HG02885 (cell line): ENCODE data around the gene TOX3.

Experiments
- ATAC-seq: cut with Tn5 transposase; IDR thresholded peaks from one replicate; pipeline ENCODE4 v1.9.1; 2021; ENCODE audit warnings: mild to moderate bottlenecking; ENCODE audit not compliant: unreplicated experiment, poor library complexity

TOX3 gene

DNA sequence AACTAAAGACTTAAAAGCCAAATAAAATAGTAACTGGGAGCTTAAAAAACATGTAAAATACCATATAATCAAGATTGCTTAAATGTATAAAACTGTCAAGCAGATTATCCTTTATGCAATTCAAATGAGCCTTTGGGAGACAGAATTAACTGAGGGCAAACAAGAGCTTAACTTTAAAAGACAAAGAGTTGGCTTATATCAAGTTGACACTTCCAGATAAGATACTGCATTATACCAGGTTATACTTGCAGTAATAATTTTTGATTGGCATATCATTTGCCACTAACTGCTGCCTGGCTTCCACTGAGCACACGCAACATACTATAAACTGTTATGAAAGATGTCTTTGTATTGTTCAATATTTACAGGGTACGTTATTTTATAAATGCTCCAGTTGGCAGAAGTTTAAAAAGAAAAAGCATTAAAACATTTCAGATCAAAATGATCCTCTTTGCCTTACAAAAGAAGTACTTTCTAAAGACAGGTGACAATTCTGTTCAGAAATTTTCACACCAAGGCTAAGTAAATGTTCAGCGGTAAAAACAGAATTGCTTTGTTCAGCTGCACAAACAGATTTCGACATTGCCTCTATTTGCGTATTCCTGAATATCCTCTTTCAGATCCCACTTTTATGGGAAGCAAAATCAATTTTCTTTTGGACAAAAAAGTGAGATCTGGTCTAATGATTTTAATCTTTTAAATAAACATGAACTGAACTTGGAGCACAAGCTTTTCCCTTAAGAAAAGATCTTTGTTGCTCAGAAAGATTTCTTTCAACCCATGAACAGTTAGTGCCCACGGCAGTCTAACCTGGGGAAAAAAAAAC is 50.7 kb downstream of the TOX3 start:
- ATAC-seq: no peak

DNA sequence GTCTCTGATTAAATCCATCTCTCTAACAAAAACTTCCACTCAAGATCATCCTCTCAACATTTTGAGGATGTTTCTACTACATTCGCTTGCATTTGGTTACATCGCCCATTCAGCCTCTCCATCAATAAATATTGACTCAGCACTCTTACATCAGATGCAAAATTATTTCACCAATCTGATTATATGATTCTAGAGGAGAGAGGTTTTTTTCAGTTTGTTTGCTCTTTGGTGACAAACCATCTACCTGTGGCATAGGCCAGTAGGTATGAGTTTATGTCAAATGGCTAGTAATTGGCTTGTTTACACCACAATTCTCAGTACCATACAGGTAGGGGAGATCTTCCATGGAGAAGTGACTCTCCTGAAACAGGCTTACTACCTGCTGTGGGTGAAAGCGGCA is 52.3 kb downstream of the TOX3 start:
- no peak for ATAC-seq

DNA sequence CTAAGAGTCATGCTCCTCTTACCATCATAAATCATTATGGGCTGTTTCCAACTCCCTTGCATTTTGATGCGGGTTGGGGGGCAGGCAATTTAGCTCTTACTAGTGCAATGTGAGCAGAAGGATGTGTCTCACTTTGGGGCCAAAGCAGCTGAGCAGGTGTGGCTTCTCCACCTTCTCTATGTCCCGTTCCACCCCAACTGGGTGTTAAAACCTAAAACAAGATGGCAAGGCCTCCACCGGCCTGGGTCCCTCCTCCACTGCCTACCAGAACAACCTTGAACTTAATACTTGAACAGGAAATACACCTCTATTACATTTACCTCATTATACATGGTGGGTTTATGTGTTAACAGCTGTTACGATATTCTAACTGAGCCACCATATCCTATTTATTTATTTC is 52.8 kb downstream of the TOX3 start:
- ATAC-seq: no peak

DNA sequence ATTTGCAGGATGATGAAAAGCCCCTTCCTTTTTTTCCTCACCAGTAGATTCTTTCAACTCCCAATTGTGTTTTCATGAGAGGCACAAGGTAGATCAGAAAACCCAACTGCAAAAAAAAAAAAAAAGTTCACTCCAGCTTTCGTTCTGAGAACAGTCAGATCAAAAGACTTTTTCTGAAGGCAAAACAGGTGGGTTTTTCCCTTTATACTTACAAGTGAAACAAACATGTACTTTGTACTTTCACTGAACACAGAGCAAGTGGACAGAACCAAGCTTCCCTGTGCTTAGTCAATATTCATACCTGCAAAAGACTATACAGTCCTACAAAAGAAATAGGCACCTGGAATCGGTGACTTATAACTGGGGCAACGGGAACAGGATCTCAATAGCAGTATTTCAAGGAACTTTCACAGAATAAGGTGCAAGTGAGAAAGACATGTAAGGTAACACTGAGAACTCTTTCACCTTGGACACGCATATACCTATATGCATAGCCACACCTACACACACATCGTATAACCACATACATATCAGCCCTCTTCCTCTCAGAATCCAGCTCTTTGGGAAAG is 54.1 kb downstream of the TOX3 start:
- ATAC-seq: no peak

DNA sequence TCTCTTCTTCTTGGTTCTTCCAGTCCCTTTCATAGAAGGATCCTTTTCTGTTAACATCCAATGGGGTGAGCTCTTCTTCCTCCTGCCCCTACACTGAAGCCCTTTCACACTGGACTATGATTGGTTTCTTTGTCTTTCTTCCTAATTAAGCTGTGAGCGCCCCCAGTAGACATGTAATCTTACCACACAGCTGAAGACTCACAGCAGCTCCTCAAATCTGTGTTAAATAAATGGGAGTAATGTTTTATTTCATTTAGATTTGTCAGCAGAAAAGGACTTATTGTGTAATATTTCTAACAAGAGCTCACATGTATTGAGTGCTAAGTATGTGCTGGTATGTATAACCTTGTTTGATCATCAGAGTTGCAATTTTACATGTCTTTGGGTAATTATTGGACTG is 55.7 kb downstream of the TOX3 start:
- ATAC-seq: no peak

DNA sequence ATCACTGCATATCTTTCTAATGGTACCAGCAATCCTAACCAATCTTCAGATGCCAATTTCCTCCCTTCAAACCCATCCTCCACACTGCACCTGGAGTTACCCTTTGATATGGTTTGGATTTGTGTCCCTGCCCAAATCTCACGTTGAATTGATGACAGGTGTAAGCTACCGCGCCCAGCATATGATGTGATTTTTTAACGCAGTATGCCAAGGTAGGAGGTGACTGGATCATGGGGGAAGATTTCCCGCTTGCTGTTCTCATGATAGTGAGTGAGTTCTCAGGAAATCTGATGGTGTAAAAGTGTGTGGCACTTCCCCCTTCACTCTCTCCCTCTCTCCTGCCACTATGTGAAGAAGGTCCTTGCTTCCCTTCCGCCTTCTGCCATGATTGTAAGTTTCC is 57.0 kb downstream of the TOX3 start:
- ATAC-seq: no peak

DNA sequence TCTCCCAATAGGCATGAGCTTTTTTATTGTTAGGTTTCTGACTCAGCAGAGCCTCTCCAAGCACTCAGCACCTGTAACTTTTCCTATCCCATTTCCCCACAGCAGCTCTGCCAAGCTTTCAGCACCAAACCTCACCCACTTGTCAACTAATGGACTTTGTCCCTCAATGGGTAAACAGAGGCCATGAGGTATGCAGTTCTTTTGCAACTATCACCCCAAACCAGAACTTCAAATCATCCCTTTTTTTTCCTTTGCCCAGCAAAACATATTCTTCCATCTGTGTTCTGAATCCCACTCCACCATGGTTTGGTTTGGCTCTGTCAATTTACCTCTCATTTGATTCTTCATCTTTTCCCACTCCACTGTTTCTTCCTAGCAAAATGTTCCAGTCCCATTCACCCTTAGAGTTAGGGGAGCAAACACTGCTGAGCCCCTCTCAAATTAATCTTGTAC is 58.1 kb downstream of the TOX3 start:
- ATAC-seq: no peak

DNA sequence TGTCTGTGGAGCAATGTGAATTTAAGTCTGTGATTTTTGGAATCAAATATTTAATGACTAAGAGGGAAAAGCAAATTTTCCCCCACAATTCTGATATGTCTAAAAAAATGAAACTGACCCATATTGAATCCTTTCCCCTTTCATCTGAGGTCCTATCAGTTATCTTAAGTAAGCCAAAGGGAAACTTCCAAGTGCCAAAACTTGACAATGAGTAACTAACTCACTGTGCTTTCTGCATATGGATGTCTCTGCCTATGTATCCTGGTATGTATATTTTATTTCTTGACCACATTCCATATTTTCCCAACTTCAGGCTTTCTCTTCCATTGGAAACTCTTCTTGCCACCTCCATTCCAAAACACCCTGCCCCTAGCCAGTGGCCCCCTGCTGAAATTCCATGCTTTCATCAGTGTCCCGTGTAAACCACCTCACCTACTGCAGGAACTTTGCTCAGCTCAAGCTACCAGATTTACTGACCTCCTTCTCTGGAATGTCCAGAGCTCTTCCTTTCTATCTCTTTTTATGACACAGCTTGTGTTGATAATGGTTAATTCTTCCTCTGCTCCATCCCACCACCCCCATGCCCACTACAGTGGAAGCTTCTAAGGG is 59.0 kb downstream of the TOX3 start:
- no peak for ATAC-seq

DNA sequence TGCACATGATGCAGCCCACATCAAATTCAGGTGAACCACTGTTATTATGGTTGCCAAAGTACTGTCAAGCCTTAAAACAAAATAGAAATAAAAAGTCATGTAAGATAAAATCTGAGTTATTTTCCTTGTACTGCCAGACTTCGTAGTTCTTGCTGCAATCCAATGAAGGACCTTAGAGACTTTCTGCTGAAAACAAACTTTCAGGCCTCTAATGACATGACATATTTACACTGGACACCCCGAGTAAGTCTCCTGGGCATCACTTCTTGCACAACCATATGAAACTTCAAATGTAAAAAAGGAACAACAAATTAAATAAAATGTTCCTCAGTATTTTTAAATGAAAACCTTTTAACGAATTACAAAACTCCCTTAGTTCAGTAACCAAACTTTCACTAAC is 66.7 kb downstream of the TOX3 start:
- ATAC-seq: no peak

DNA sequence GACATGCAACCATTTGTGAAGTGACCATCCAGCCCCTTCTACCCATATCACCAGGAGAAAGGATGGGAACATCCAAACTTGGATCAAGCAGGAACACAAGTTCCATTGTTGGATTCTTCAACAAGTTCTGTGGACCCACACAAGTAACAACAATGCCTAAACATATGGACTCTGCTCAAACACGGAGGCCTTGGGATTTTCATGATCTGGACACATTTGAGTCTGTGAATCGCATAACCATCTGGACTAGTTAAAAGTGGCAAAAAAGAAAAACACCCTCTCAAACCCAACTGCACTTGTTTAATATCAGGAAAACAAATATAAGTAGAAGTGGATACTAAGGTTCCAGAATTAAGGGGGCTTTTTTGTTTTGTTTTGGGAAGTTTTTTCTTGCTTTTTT is 70.8 kb downstream of the TOX3 start:
- no peak for ATAC-seq

DNA sequence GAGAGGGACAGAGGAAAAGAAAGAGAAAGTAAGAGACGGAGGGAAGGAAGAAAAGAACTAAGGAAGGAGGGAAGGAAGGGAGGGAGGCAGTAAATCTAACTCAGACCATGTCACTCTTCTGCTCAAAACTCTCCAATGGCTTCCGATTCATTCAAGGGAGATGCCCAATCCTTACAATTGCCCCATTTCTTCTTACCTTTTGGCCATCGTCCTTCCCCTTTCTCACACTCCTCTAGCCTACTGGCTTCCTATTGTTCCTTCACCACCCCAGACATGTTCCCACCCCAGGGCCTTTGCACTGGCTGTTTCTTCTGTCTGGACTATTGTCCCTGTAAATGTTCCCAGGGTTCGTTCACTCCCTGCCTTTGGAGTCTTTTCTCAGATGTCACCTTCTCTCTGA is 72.3 kb downstream of the TOX3 start:
- ATAC-seq: no peak

DNA sequence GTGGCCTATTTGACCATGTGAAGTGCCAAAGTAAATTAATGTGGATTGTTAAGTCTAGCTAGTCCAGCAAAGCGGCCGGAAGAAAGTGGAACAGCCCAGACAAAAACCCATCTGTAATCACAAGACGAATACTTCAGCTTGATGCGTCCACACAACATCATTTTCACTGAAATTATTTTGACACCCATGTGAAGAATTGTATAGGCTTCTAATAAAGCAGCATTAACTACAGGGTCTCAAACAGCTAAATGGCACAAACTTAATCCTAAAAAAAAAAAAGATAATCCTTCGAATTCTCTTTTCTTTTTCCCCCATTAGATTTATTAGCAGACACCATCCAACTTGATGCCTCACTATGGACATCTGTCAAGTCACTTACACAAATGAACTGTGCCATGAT is 73.8 kb downstream of the TOX3 start:
- no peak for ATAC-seq

DNA sequence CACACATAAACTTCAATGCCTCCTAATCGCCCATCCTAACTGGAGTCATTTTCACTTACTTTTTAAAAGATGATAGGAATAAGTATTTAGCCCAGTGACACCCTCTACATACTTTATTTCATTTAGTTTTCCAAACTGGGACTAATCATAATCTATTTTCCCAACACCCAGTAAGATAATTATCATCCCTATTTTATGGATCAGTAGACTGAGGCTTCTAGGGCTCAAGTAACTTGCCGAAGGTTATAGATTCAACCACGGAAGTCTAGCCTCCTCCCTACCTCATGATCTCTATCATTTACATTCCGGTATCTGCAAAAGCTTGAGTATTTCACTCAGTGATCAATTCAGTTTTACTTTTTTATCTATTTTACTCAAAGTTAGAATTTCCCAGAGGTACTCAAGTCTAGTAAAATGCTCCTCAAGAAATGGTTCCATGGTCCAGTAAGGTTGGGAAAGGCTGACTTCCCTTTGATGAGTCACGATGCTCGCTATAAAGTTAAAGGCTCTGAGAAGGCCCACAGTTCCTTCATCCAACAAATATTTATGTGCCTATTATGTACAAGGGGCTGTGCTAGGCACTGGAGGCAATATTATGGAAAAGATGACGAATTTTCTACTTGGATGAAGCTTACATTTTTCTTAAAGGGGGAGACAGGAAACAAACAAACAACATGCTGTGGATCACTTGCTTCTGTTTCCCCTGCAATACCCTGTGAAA is 75.1 kb downstream of the TOX3 start:
- no peak for ATAC-seq

DNA sequence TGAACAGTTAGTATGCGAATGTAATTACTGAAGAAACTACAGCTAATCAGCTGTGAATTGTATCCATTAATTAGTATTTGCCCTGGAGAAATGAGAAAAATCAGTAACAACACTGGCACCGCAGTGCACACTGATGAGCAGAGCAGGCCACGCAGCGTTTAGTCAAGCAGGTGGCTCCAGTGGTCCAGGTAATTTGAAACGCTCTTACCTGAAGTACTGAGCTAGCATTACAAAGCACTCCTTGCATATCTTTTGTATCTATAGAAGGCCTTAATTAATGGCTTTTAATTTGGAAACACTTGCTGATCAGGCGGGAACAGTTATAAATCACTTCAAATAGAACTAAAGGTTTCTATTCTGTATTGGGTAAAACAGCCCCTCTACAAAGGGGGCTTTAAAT is 76.4 kb downstream of the TOX3 start:
- ATAC-seq: no peak

DNA sequence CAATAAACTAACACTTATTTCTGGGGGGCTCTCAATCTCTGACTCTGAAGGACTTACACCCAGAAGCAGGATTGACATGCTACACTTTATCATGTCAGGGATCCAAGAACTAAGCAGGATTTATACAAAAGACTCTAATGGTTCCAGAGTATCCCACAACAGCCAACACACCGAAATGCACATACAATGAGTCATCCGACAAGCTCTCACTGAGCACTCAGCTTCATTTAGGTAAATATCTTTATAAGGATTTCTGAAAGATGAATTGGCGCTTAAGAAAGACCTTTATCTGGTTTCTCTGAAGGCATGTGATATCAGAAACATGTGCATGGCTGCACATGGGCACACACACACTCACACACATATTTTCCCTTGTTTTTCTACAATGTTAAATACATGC is 77.2 kb downstream of the TOX3 start:
- ATAC-seq: no peak

DNA sequence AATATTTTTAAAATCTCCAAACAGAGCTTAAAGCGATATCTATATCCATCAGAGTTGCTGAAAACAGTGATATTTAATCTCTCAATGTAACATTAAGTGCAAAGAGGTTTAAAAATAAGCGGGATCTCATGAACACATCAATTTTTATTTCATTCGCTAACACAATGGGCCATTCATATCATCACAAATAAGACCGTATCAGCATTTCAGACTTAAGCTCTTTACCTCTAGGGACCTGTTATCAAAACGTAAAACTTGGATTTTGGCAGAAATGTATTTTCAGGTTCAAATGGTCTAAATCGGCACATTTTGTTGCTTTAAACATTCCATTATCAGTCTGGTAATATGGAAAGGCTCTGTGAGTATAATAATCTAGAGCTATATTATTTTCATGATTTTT is 77.9 kb downstream of the TOX3 start:
- ATAC-seq: no peak

DNA sequence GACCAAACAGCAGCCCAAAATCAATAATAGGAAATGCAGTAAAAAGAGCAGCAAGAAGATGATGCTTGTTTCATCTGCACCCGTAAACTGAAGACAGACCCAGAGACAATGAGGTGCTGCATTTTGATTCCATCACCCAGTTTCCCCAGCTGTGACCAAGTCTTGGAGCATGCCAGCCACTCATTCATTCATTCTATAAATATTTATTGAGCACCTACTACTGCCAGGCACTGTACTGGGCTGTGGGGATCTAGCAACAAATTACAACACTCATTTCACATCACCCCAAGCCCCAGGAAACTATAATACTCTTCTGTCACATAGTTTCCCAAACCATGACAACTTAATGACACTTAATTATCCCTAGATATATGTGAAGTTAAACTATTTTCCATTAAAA is 79.2 kb downstream of the TOX3 start:
- ATAC-seq: no peak

DNA sequence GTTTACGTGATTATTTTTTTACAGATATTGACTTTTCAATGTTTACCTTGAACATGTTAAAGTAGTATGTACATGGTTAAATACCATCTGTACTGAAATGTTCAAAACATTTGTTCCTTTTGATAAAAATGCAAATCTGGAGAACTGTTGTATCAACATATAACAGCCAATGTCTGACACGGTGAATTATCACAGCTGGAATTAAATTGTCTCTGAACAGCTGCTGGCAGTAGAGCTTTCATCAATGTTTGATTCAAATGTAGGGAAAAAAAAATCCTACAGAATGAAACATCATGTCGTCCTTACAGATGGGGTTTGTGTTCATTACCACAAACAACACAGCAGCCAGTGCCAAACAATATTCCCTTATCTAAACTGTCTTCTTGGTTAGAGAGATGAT is 79.9 kb downstream of the TOX3 start:
- ATAC-seq: no peak

DNA sequence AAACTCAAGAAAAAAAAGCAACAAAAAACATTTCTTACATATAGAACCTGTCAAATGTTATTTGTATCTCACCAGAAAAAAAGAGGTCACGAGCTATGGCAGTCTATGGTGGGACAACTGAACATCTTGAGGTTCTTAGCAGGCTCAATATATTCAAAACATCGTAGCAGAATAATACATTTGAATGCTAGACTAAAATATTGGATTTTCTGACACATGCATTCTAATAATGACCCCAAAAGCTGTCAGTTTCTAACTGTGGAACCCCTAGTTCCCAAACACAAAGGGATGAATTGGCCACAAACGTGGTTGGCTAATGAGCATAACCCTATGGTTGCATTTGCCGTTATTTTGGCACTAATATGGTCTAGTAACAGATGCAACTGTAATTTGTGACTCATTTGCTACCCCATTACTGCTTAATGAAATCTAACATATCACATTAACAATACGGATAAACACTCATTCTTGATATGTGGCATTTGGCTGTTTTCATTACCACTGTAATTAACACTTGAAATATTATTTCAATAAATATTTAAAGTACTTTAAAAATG is 81.2 kb downstream of the TOX3 start:
- no peak for ATAC-seq

DNA sequence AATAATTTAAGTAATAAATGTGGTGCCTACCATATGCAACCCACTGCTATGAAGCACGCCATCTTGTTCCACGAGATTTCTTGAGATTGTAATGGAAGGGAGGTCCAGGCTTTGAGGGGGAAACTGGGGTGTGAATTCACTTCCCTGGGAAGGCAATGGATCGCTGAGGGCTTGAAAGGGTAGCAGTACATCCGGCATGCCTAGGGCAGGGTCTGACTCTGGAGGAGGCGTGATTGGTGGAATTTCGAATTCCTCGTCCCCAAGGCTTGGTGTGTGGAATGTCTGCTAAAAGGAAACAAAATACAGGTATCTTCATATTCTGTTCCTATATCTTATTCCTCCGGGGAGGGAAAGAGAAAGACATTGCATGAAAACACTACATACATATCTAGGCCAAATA is 83.0 kb downstream of the TOX3 start:
- no peak for ATAC-seq

DNA sequence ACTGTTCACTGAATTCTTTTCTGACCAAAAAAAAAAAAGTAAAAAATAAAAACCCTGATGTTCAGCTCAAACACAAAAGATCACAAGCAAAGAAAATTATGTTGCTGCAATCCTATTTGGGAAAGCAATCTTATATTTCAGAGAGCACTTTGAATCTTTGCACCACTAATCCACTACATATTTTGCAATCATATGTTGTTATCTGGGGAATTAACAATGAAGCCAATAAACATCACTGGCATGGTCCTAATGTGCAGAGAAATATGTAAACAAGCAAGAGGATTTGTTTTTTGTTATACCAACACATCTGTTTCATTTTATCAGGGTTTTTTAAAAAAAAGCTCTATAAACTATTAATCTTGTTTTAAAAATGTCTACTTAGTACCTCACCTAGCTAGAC is 84.1 kb downstream of the TOX3 start:
- no peak for ATAC-seq
